GM19238 (cell line): ENCODE measurements around the gene ZNF555.
A peak's percentile ranks its signal among the peaks of the same experiment; 100 is the strongest.
"Not testable (repeated sequence)": the region's sequence is repeated elsewhere in the genome, so short reads cannot be mapped to it uniquely, and the experiment has no call there.

ENCODE experiments used
- DNase-seq: peaks from one replicate; pipeline ENCODE4 v3.0.0; 2011; ENCODE audit warnings: low spot score; ENCODE audit not compliant: insufficient read length

ZNF555 gene

DNA sequence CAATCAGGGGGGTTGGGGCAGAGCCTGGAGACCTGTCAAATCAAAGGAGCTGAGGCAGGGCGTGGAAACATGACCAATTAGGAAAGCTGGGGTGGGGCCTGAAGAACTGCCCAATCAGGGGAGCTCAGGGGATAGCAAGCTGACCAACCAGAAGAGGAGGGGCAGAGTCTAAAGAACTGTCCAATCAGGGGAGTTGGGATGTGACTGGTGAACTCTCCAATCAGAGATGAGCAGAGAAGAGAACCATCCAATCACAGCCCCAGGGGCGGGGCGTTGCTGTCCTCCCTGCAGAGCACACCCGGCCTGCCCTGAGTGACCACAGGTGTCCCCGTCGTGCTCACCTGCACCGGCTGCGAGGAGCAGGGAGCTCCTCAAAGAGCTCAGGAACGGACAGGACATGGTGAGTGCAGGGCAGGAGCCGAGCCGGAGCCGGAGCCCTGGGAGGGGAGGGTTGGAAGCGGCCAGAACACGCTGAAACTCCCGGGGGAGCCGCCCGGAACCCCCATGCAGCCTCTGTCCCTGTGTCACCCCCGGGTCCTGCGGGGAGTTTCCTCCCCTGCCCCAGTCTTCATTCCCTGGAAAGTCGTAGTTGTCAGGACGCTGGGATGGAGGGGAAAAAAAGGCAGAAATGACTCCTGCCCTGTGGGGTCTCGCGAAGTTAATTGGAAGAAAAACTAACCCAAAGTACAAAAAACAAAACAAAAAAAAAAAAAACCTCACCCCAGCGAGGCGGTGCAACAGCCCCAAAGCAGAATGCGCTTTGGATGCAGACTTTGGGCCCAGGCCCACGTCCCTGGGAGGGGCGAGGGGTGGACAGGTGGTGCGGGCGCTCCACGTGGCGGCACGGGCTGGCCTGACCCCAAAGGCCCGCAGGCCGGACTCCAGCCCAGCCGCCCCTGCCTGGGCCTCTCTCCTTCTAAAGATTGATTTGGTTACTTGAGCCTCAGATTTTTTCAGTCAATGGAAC, 26.0 kb downstream of the ZNF555 start, which contains the start of gene ZNF556:
Gene ZNF556 (plus strand): TSS at position 311 of the 967 bp plus-strand sequence. CDS start 87 bp downstream, at position 398.
- DNase-seq, result no peak

- DNase-seq, result no peak
These were observed 28.3 kb downstream of the ZNF555 start for GRCh38 chr19:2869618-2870017.

- DNase-seq, result not testable (repeated sequence)
These were observed 30.9 kb downstream of the ZNF555 start for GRCh38 chr19:2872175-2872574.

- no peak for DNase-seq
These were observed 36.4 kb downstream of the ZNF555 start for GRCh38 chr19:2877398-2878331.

DNA sequence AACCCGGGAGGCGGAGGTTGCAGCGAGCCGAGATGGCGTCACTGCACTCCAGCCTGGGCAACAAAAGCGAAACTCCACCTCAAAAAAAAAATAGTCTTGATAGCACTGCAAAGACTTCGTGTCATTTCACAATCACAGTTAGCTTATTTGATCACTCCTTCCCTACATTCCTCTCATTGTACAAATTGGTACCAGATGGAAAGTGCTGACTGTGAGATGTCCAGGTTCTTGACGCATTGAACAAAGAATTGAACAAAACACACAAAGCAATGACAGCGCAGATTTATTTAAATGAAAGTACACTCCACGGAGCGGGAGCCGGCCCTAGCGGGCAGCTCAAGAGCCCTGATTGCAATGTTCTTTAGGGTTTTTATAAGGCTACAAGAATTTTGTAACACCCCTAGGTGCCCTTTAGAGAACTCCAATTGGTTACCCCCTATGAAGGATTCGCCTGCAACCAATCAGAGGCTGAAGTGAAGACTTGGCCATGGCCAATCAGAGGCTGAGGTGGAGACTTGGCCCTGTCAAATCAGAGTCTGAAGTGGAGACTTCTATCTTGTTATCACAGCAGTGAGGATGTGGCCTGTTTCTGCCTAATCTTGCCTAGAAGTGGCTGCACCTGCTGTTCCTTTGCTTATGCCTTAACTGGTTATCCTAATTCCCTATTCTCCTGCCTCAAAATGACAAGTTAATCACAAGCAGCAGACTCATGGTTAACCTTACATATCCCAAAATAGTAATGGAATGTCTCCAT, 42.6 kb downstream of the ZNF555 start:
- DNase-seq, result no peak

- no peak for DNase-seq
These were observed 44.5 kb downstream of the ZNF555 start for GRCh38 chr19:2885736-2886135.

GRCh38 chr19:2887391-2887914, 46.2 kb downstream of the ZNF555 start:
- DNase-seq, result no peak

GRCh38 chr19:2888731-2889224, 47.5 kb downstream of the ZNF555 start:
- DNase-seq, result no peak

DNA sequence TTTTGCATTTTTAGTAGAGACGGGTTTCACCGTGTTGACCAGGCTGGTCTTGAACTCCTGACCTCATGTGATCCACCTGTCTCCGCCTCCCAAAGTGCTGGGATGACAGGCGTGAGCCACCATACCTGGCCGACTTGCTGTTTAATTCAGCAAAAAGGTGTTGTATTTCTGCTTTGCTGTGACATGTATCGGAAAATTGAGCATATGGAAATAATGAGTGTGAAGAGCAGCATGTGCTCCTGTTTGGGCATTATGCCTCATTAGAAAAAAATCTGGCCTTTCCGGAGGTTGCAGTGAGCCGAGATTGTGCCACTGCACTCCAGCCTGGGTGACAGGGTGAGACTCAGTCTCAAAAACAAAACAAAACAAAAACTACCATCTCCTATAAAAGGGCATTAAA, 49.3 kb downstream of the ZNF555 start:
- DNase-seq, result not testable (repeated sequence)

DNA sequence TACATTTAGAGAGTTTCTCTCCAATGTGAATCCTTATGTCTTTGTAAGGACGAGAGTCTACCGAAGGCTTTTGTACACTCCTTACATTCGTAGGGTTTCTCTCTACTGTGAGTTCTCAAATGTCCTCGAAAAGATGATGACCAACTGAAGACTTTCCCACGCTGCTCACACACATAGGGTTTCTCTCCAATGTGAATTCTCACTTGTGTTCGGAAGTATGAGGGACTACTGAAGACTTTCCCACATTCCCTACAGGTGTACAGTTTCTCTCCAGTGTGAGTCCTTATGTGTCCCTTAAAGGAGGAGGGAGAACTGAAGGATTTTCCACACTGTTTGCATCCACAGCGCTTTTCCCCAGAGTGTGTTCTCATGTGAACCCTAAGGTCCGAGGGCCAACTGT, 55.4 kb downstream of the ZNF555 start:
- DNase-seq, result no peak

- peak; percentile 98 for DNase-seq
These were observed 59.3 kb downstream of the ZNF555 start, which contains the start of gene ZNF57 for GRCh38 chr19:2900296-2901252. Gene ZNF57, plus strand, starts transcription at chr19:2900928. Its CDS starts 118 bp downstream, at chr19:2901046.

DNA sequence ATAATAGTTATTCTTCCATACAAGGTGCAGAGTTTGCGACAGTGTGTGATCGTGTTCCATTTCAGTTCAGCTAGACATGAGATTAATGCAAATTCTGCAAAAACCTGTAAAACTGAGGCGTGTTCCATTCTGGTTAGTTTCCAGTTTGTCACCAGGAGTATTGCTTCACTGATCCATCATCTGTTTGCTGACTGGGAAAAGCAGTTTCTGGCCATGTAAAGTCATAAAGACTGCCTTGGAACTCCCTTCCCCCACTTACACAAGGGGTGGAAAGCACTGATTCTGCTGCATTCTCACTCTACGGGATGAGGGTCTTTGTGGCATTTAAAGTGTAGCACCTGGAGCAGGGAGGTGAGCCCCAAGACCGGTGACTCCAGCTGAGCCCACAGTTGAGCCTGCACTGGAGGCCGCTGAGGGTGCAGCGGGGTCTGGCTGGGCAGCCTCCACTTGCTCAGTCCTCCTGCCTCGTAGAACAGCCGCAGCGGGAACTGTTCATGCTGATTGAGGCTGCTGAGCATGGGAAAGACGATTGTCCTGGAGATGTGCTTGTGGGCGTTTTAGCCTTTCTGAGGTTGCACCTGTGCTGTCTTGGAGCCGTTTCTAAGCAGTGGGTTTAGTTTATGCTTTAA, 61.4 kb downstream of the ZNF555 start:
- no peak for DNase-seq

GRCh38 chr19:2903326-2903725, 62.1 kb downstream of the ZNF555 start:
- not testable (repeated sequence) for DNase-seq

DNA sequence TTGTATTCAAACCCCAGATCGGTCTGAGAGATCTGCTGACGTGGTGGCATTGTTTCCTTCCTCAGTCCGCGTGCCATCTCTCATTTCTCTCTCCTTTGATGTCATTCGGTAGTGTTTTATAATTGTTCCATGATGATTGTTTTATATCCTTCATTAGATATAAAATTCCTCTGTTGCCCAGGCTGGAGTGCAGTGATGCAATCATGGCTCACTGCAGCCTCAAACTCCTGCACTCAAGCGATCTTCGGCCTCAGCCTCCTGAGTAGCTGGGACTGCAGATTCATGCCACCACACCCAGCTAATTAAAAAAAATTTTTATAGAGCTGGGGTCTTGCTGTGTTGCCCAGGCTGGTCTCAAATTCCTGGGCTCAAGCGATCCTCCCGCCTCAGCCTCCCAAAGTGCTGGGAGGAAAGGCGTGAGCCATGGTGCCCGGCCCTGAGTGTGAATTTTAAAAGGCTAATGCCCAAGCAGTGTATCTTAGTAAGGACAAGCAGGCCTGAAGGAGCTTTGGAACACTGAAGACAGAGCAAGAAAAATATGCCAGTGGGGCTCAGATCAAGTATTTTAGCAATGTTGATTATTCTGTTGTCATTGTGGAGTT, 64.7 kb downstream of the ZNF555 start:
- DNase-seq, result no peak

GRCh38 chr19:2906631-2907195, 65.4 kb downstream of the ZNF555 start:
- no peak for DNase-seq
